ENCODE results near the gene ATXN8OS. TPM values are rescaled to one million over a fixed set of nuclear protein-coding genes. Genes with fewer than 3 reads are reported as not detected.

ATXN8OS gene
- polyA plus RNA-seq (2013, experiment 1 of 2): not detected
- polyA plus RNA-seq (2013, experiment 2 of 2): not detected

DNA sequence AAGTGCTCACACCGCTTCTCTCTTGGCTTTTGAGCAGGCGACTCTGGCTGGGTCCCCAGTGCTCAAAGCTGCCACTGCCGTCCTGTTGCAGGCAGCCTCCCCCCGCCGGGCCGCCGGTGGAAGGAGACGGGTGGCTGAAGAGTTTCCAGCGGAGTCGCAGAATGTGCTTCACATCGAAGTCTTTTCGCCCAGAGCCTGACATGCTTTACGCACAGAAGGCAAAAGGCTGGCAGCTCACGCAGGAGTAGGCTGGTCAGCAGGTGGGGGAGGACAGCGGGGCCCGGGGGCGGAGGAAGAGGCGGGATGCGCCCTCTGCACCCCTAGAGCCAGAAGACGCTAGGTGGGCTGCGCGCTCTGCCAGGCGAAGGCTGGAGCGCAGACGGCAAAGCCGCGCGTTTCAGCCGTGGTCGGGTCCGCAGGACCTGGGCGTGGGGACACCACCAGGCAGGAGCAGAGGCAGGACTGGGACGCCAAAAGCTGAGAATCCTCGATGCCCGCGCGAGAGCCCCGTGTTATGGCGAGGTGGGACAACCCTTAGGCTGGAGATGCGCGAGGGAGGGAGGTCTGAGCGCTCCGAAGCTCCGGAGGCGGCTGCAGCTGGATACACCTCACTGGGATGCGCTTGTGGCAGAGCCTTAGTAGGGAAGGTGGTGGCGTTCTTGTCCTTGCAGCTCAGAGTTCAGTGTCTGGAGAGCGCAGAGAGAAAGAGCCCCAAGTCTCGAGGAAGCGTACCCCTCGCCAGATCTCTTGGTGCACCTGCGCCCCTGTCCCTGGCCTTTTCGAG lies at the start of gene ATXN8OS:
Gene ATXN8OS, plus strand, starts transcription at position 329 of the 784 bp plus-strand sequence.
- peak within 1 kb of the TSS; percentile 26 for H3K4me3 ChIP-seq (ENCODE audit: extremely low read depth, insufficient read depth, low read length, poor library complexity, severe bottlenecking)
- H3K36me3 ChIP-seq (ENCODE audit: control insufficient read depth, insufficient read depth, low read length): no peaks in the 10 kb centered on the region
- H3K27ac ChIP-seq (ENCODE audit: low read depth, low read length, severe bottlenecking): no peak within 1 kb of the TSS
- WGBS, 2 experiments (ENCODE audit: insufficient coverage in 2 of 2): 4 to 5% methylated on average over 44 to 49 of the region's 53 CpGs
- no peaks in the 10 kb centered on the region for H3K9me3 ChIP-seq (ENCODE audit: control insufficient read depth, low read length)
- H3K4me1 ChIP-seq (ENCODE audit: control insufficient read depth, insufficient read depth, low read length, poor library complexity, severe bottlenecking): no peaks in the 10 kb centered on the region

DNA sequence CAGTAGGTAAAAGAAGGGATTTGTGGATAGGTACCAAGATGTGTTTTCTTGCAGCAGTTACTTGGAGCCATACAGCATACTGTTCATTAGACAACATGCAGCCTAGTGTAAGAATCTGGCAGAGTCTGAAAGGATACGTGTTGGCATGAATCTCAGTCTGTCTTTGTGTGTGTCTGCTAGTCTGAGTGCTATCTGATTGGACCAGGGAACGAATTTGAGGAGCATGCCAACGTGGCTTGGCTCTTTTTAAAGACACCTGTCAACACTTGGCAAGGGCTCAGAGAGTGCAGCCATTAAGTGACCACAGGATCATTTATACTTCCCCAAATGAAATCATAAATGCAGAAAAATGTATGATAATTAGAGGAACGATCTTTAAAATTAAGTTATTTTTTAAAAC lies 27.6 kb upstream of the ATXN8OS start:
- Histone ChIP-seq H3K4me3 (ENCODE audit: extremely low read depth, insufficient read depth, low read length, poor library complexity, severe bottlenecking) (no peak overlapping the region), H3K9me3 (ENCODE audit: control insufficient read depth, low read length) (no peaks in the 10 kb centered on the region), H3K4me1 (ENCODE audit: control insufficient read depth, insufficient read depth, low read length, poor library complexity, severe bottlenecking) (no peaks in the 10 kb centered on the region), H3K27ac (ENCODE audit: low read depth, low read length, severe bottlenecking) (no peak overlapping the region), H3K36me3 (ENCODE audit: control insufficient read depth, insufficient read depth, low read length) (no peaks in the 10 kb centered on the region)
- 75 to 79% methylated on average over 2 of the region's 4 CpGs for WGBS, 2 experiments (ENCODE audit: insufficient coverage in 2 of 2)

DNA sequence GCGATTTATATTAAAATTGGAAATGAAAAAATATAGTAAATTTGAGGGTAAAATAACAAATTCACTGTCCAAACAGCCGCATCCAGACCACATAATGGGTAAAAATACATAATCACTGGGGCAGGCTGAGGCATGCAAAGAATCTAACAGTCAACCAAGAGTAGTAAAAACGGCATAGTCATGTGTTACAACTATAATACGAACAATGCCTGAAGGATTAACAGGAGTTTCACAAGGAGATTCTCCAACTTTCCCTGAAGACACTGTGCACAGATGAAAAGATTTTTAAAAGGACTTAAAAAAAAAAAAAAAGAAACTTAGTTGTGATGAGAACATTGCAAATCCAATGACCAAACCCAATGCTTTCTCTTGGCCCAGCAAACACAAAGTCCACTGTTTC lies 20.4 kb upstream of the ATXN8OS start:
- Histone ChIP-seq H3K4me1 (ENCODE audit: control insufficient read depth, insufficient read depth, low read length, poor library complexity, severe bottlenecking) (peaks cover 2% of the 10 kb centered on the region), H3K9me3 (ENCODE audit: control insufficient read depth, low read length) (no peaks in the 10 kb centered on the region), H3K4me3 (ENCODE audit: extremely low read depth, insufficient read depth, low read length, poor library complexity, severe bottlenecking) (no peak overlapping the region), H3K36me3 (ENCODE audit: control insufficient read depth, insufficient read depth, low read length) (no peaks in the 10 kb centered on the region), H3K27ac (ENCODE audit: low read depth, low read length, severe bottlenecking) (no peak overlapping the region)
- WGBS, 2 experiments (ENCODE audit: insufficient coverage in 2 of 2): 93 to 100% methylated on average over 1 to 2 of the region's 4 CpGs

DNA sequence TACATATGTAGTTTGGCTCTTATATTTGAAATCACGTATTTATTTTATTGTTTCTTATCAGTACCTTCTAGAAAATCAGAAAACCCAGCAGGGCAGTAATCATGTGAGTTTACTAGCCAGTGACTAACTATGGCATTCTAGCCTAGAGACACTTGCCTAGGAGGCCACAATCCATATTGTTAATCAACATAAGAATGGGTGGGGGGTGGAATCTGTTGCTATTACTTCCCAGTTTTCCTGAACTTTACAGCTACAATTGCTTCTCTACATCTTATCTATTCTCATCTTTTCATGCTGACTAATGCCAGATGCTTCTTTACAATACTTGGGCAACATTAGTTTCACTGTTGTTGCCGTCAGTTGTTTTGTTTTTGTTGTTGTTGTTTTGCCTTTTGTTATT lies 18.7 kb upstream of the ATXN8OS start:
- peaks cover 2% of the 10 kb centered on the region for H3K4me1 ChIP-seq (ENCODE audit: control insufficient read depth, insufficient read depth, low read length, poor library complexity, severe bottlenecking)
- no CpG with 5 or more reads among the region's 2 CpGs for WGBS, 2 experiments (ENCODE audit: insufficient coverage in 2 of 2)

DNA sequence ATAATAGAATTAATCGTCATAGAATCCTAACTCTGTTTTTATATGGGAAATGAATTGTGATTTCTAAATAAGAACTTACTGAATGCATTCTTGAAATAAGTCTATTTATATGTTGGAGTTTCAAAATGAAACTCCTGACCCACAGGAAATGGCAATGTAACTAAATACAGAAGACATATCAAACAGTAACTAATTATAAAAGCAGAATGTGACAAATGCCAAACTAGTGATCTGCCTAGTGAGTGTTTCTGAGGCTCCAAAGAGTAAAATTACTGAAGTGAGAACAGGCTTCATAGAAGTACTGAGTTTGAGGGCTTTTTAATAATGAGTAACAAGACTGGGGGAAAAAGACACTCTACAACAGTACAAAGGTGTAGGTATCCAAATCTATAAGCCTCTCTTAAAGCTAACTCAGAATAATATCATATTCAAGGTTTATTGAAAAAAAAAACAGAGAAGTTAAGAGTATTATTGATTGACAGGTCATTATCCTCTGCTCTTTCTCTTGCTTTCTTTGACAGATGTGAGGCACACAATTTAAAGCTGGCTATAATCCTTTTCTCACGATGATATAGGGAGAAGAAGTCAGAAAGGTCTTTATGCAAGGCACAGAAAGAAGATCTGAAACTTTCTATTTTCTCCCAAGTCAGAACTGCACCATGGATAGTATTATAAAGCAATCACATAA lies 17.4 kb upstream of the ATXN8OS start:
- Histone ChIP-seq H3K36me3 (ENCODE audit: control insufficient read depth, insufficient read depth, low read length) (no peaks in the 10 kb centered on the region), H3K4me3 (ENCODE audit: extremely low read depth, insufficient read depth, low read length, poor library complexity, severe bottlenecking) (no peak overlapping the region), H3K27ac (ENCODE audit: low read depth, low read length, severe bottlenecking) (no peak overlapping the region), H3K9me3 (ENCODE audit: control insufficient read depth, low read length) (no peaks in the 10 kb centered on the region), H3K4me1 (ENCODE audit: control insufficient read depth, insufficient read depth, low read length, poor library complexity, severe bottlenecking) (peaks cover 2% of the 10 kb centered on the region)
- WGBS, 2 experiments (ENCODE audit: insufficient coverage in 2 of 2): no CpG with 5 or more reads among the region's 2 CpGs

More for the DNA sequence above, 18.7 kb upstream of the ATXN8OS start:
- no peak overlapping the region for H3K4me3 ChIP-seq (ENCODE audit: extremely low read depth, insufficient read depth, low read length, poor library complexity, severe bottlenecking)
- H3K27ac ChIP-seq (ENCODE audit: low read depth, low read length, severe bottlenecking): no peak overlapping the region
- no peaks in the 10 kb centered on the region for H3K9me3 ChIP-seq (ENCODE audit: control insufficient read depth, low read length)
- H3K36me3 ChIP-seq (ENCODE audit: control insufficient read depth, insufficient read depth, low read length): no peaks in the 10 kb centered on the region

DNA sequence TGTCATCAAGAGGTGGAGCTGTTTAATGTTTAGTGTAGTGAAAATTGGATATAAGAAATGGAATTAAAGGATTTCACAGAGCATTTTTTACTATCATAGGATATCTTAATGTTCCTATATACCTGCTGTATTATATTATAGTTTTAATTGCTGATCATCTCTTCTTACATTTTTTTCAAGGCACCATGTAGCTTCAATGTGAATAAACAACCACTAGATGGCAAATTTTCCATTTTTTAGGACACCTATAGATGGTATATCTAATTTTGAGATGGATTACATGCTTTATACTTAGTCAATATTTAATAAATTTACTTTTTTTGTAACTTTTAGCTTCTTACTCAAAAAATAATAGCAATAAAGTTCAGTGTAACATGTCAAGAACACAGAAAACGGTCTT lies 9.0 kb upstream of the ATXN8OS start:
- WGBS, 2 experiments (ENCODE audit: insufficient coverage in 2 of 2): no CpG with 5 or more reads among the region's 1 CpG

DNA sequence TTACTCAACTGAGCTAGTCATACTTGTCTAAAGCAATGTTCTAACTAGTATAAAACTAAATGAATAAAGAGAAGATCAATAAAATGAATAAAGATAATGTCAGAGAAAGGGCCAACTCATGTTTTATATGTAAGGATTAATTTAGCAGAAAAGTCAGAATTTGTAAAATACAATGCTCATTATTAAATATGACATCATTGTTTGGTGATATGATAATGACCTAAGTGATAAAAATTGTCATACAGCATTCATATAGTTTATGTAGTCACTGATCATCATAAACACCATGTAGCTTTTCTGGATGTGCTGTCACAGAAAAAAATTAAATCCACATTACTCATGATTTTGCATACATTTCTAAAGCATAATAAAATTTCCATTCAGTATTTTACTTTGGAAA lies 3.1 kb upstream of the ATXN8OS start:
- Histone ChIP-seq H3K4me3 (ENCODE audit: extremely low read depth, insufficient read depth, low read length, poor library complexity, severe bottlenecking) (no peak overlapping the region), H3K27ac (ENCODE audit: low read depth, low read length, severe bottlenecking) (no peak overlapping the region), H3K36me3 (ENCODE audit: control insufficient read depth, insufficient read depth, low read length) (no peaks in the 10 kb centered on the region), H3K4me1 (ENCODE audit: control insufficient read depth, insufficient read depth, low read length, poor library complexity, severe bottlenecking) (no peaks in the 10 kb centered on the region), H3K9me3 (ENCODE audit: control insufficient read depth, low read length) (no peaks in the 10 kb centered on the region)

More for the DNA sequence above, 9.0 kb upstream of the ATXN8OS start:
- H3K27ac ChIP-seq (ENCODE audit: low read depth, low read length, severe bottlenecking): no peak overlapping the region
- H3K9me3 ChIP-seq (ENCODE audit: control insufficient read depth, low read length): no peaks in the 10 kb centered on the region
- H3K36me3 ChIP-seq (ENCODE audit: control insufficient read depth, insufficient read depth, low read length): no peaks in the 10 kb centered on the region
- H3K4me3 ChIP-seq (ENCODE audit: extremely low read depth, insufficient read depth, low read length, poor library complexity, severe bottlenecking): no peak overlapping the region
- H3K4me1 ChIP-seq (ENCODE audit: control insufficient read depth, insufficient read depth, low read length, poor library complexity, severe bottlenecking): no peaks in the 10 kb centered on the region

DNA sequence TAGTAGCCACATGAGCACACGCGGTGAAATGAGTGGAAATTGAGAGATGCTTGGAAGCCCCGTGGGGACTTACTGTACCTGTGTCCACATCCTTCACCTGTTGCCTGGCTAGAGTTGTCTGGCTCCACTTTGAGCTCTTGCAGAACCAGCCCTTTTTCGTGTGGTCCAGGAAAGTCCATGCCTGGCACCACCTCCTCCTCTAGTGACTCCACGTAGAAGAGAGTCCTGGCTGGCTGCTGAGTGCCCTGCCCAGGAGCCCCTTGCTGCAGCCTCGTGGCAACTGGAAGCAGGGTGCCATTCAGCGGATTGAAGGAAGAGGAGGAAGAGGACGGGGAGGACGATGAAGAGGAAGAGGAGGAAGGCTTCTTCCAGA lies 515 bp upstream of the ATXN8OS start:
- Histone ChIP-seq H3K4me1 (ENCODE audit: control insufficient read depth, insufficient read depth, low read length, poor library complexity, severe bottlenecking) (no peaks in the 10 kb centered on the region), H3K36me3 (ENCODE audit: control insufficient read depth, insufficient read depth, low read length) (no peaks in the 10 kb centered on the region), H3K4me3 (ENCODE audit: extremely low read depth, insufficient read depth, low read length, poor library complexity, severe bottlenecking) (peak overlapping the region; percentile 26), H3K9me3 (ENCODE audit: control insufficient read depth, low read length) (no peaks in the 10 kb centered on the region), H3K27ac (ENCODE audit: low read depth, low read length, severe bottlenecking) (no peak overlapping the region)
- WGBS, 2 experiments (ENCODE audit: insufficient coverage in 2 of 2): 60 to 75% methylated on average over 5 of the region's 9 CpGs

DNA sequence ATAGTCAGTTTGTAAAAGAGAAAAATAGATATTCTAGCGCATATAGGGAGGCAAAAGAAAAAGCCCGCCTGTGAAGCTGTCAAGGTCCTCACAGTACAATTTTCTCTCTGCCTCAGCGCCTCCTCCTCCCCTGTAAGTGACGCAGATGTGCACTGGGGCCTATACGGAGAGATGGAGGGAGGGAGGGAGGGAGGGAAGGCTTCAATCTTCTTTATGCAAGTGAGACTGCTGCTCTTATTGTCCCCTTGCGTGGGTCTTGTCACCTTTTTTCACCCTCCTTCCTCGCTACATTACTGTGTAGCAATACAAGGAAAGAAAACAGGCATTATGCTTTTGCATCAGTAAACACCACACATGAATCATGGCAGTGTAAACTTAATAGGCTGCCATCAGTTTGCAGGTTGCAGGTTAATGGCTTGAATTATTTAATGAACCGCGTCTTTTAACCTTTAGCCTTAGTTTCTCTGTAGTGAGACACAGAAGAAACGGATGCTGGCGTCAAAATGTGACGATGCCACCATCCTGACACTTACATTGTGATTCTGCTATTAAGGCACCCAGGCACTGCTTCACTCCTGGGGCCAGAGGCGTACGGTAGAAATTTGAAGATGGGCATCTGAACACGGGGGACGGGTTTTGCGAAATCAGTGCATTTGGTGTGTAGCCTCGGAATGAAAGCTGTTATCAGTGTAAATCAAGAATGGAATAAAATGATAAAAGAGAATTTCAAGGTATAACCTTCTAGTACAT lies 905 bp downstream of the ATXN8OS start, which contains the start of gene KLHL1:
Gene KLHL1, minus strand, starts transcription at position 97 of the 750 bp plus-strand sequence. CDS start 753 bp downstream, outside the sequence.
- Histone ChIP-seq H3K4me1 (ENCODE audit: control insufficient read depth, insufficient read depth, low read length, poor library complexity, severe bottlenecking) (no peaks in the 10 kb centered on the region), H3K9me3 (ENCODE audit: control insufficient read depth, low read length) (no peaks in the 10 kb centered on the region), H3K4me3 (ENCODE audit: extremely low read depth, insufficient read depth, low read length, poor library complexity, severe bottlenecking) (peak within 1 kb of the TSS; percentile 26), H3K36me3 (ENCODE audit: control insufficient read depth, insufficient read depth, low read length) (no peaks in the 10 kb centered on the region), H3K27ac (ENCODE audit: low read depth, low read length, severe bottlenecking) (no peak within 1 kb of the TSS)
- WGBS, 2 experiments (ENCODE audit: insufficient coverage in 2 of 2): 82 to 91% methylated on average over 7 to 12 of the region's 18 CpGs

DNA sequence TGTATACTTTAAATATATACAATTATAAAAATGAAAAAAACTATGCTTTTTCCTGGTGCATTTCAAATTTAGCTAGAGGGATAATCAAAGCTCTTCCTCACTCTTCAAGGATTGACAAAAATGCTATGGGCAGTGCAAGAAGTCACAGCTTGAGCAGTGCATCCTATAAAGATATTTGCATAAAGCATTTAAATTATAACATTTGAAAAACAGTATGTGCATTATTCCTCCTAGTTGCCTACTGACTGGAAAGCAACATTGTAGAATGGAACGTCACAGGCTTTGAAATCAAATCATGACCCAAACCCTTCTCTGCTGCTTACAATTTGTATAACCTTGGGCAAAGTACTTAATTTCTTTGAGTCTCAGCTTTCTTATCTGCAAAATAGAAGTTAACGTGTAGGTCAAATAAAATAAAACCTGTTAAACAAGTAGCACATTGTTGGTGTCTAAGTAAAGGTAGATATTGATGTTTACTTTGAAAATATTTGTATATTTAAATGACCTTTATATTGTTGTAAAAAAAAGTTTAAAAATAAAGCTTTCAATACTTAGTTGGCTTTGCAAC lies 9.8 kb downstream of the ATXN8OS start:
- no peaks in the 10 kb centered on the region for H3K4me1 ChIP-seq (ENCODE audit: control insufficient read depth, insufficient read depth, low read length, poor library complexity, severe bottlenecking)
- H3K9me3 ChIP-seq (ENCODE audit: control insufficient read depth, low read length): no peaks in the 10 kb centered on the region
- no peak overlapping the region for H3K27ac ChIP-seq (ENCODE audit: low read depth, low read length, severe bottlenecking)
- WGBS, 2 experiments (ENCODE audit: insufficient coverage in 2 of 2): 67% methylated on average over 1 of the region's 2 CpGs; no CpG with 5 or more reads in 1 of the 2 experiments
- no peaks in the 10 kb centered on the region for H3K36me3 ChIP-seq (ENCODE audit: control insufficient read depth, insufficient read depth, low read length)
- no peak overlapping the region for H3K4me3 ChIP-seq (ENCODE audit: extremely low read depth, insufficient read depth, low read length, poor library complexity, severe bottlenecking)
